ENCODE data around the gene MBLAC1. TPM values are rescaled to one million over a fixed set of nuclear protein-coding genes. Genes with fewer than 3 reads are reported as not detected.

Gene MBLAC1
- total RNA-seq, 4 donors from 2014 or later = 1.4 to 7.4 (median 3.1) TPM

DNA sequence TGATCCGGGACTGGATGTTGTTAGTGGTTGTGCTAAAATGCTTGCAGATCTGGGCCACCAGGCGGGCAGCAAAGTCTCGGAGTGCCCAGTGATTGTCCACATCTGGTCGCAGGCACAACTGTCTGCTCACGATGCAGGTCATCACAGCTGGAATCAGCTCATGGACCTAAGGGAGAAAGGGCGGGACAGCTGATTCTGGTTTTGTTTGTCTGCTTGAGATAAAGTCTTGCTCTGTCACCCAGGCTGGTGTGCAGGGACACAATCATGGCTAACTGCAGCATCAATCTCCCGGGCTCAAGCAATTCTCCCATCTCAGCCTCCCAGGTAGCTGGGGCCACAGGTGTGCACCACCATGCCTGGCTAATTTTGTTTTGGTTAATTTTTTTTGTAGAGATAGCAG, 15.6 kb upstream of the MBLAC1 start:
- TF ChIP-seq, protein P1, sequence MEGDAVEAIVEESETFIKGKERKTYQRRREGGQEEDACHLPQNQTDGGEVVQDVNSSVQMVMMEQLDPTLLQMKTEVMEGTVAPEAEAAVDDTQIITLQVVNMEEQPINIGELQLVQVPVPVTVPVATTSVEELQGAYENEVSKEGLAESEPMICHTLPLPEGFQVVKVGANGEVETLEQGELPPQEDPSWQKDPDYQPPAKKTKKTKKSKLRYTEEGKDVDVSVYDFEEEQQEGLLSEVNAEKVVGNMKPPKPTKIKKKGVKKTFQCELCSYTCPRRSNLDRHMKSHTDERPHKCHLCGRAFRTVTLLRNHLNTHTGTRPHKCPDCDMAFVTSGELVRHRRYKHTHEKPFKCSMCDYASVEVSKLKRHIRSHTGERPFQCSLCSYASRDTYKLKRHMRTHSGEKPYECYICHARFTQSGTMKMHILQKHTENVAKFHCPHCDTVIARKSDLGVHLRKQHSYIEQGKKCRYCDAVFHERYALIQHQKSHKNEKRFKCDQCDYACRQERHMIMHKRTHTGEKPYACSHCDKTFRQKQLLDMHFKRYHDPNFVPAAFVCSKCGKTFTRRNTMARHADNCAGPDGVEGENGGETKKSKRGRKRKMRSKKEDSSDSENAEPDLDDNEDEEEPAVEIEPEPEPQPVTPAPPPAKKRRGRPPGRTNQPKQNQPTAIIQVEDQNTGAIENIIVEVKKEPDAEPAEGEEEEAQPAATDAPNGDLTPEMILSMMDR (IDR thresholded peaks at IDR 0.05 in 4 of 5, conservative IDR thresholded peaks at IDR 0.05 in 1 of 5) = no peak
- no peak for TF ChIP-seq POLR2A (IDR thresholded peaks at IDR 0.05)
- H3K27ac ChIP-seq = no peak overlapping the region
- H3K36me3 ChIP-seq = peaks cover 0 to 81% of the 10 kb centered on the region in 2 donors
- no peaks in the 10 kb centered on the region for H3K27me3 ChIP-seq
- in situ Hi-C loops (cut with MboI; ENCODE audit: low sequenced_read_pairs in 4 of 4) = no loop called here
- DNase-seq (no peak), ATAC-seq (no peak)
- intact Hi-C loops (cut with DNase I; ENCODE audit: low total_unique reads) = no loop called here
- H3K9me3 ChIP-seq = no peaks in the 10 kb centered on the region
- no peak overlapping the region for H3K4me3 ChIP-seq
- H3K4me1 ChIP-seq = no peaks in the 10 kb centered on the region

DNA sequence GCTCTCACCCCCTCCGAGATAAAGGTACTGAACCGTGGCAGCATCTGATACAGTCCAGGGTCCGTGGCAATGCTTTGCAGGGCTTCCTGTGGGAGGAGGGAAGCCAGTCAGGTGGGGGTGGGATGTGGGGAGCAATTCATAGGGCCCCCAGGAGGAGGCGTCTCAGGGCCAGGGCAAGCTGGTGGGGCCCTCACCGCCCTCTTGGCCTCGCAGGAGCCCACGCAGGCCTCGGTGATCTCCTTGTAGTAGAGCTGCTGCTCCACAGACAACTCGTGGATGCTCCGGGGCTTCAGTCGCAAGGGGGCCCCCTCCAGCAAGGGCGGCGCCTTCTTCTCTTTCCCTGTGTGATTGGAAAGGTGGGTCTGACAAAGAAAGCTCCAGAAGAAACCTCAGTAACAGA, 14.9 kb upstream of the MBLAC1 start:
- H3K36me3 ChIP-seq = peaks cover 0 to 73% of the 10 kb centered on the region in 2 donors
- intact Hi-C loops (cut with DNase I; ENCODE audit: low total_unique reads) (no loop called here), in situ Hi-C loops (cut with MboI; ENCODE audit: low sequenced_read_pairs in 4 of 4) (no loop called here)
- no peak for DNase-seq
- H3K27me3 ChIP-seq = no peaks in the 10 kb centered on the region
- ATAC-seq = no peak
- H3K4me3 ChIP-seq = no peak overlapping the region
- TF ChIP-seq, protein P1 (IDR thresholded peaks at IDR 0.05 in 4 of 5, conservative IDR thresholded peaks at IDR 0.05 in 1 of 5) = no peak
- TF ChIP-seq POLR2A (IDR thresholded peaks at IDR 0.05) = no peak
- no peaks in the 10 kb centered on the region for H3K4me1 ChIP-seq
- H3K9me3 ChIP-seq = no peaks in the 10 kb centered on the region
- H3K27ac ChIP-seq = no peak overlapping the region

DNA sequence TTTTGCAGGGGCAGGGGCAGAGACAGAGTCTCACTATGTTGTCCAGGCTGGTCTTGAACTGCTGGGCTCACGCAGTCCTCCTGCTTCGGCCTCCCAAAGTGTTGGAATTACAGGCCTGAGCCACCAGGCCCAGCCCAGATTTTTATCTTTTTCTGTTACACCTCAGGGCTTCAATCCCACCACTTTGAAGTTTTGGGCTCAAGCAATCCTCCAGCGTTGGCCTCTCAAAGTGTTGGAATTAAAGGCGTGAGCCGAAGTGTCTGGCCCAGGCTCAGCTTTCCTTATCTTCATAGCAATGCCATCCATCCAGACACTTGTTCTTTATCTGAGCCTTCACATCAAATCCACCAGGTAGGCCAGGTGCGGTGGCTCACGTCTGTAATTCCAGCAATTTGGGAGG, 11.7 kb upstream of the MBLAC1 start:
- in situ Hi-C loops (cut with MboI; ENCODE audit: low sequenced_read_pairs in 4 of 4) = no loop called here
- intact Hi-C loops (cut with DNase I; ENCODE audit: low total_unique reads) = no loop called here
- no peaks in the 10 kb centered on the region for H3K9me3 ChIP-seq
- peaks cover 9% of the 10 kb centered on the region in 2 donors for H3K4me1 ChIP-seq
- no peak overlapping the region for H3K27ac ChIP-seq
- H3K36me3 ChIP-seq = peaks cover 0 to 42% of the 10 kb centered on the region in 2 donors
- H3K27me3 ChIP-seq = no peaks in the 10 kb centered on the region
- ATAC-seq (no peak), DNase-seq (no peak)
- H3K4me3 ChIP-seq = no peak overlapping the region
- TF ChIP-seq, protein P1 (IDR thresholded peaks at IDR 0.05 in 4 of 5, conservative IDR thresholded peaks at IDR 0.05 in 1 of 5) = no peak
- TF ChIP-seq POLR2A (IDR thresholded peaks at IDR 0.05) = no peak

DNA sequence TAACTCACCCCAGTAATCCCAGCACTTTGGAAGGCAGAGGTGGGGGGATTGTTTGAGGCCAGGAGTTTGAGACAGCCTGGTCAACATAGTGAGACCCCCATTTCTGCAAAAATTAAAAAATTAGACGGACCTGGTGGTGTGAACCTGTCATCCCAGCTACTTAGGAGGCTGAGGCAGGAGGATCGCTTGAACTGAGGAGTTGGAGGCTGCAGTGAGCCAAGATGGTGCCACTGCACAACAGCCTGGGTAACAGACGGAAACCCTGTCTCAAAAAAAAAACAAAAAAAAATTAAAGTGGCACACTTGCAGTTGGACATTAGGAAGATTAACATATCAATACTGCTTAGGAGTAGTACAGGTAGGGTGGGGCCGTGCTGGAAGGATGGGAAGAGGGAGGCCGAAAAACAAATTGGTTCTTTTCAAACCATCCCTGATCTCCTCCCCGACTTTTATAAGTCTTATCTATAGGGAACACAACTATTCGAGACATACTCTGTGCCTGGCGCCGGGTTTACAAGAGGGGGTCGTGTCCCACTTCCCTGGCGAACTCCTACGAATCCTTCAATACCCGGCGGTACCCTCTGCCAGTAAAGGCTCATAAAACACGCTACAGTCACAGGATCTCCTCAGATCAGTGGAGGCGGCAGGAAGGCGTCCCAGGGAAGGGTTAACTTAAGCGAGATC, 8.2 kb upstream of the MBLAC1 start:
- in situ Hi-C loops (cut with MboI; ENCODE audit: low sequenced_read_pairs in 4 of 4) = no loop called here

More for the DNA sequence above, 8.2 kb upstream of the MBLAC1 start:
- H3K4me3 ChIP-seq = peak overlapping the region; percentile 80 to 94 (median 88)
- H3K36me3 ChIP-seq = peaks cover 0 to 9% of the 10 kb centered on the region in 2 donors
- TF ChIP-seq POLR2A (IDR thresholded peaks at IDR 0.05) = no peak
- TF ChIP-seq, protein P1 (IDR thresholded peaks at IDR 0.05 in 4 of 5, conservative IDR thresholded peaks at IDR 0.05 in 1 of 5) = no peak
- ATAC-seq (no peak), DNase-seq (no peak)
- peak overlapping the region; percentile 86 to 90 (median 87) for H3K27ac ChIP-seq
- no peaks in the 10 kb centered on the region for H3K9me3 ChIP-seq
- H3K4me1 ChIP-seq = peaks cover 17% of the 10 kb centered on the region in 2 donors
- intact Hi-C loops (cut with DNase I; ENCODE audit: low total_unique reads) = loop anchor here (1.0 kb wide), 3 partner anchors 9 to 30 kb away; partner anchors contain the start of genes AP4M1, LAMTOR4 and MCM7
- H3K27me3 ChIP-seq = no peaks in the 10 kb centered on the region
